Measurements from ENCODE around the gene CAVIN2. TPM values are rescaled to one million over a fixed set of nuclear protein-coding genes. Genes with fewer than 3 reads are reported as not detected.
A peak's percentile ranks its signal among the peaks of the same experiment; 100 is the strongest.

The CAVIN2 gene
- total and polyA plus RNA-seq, 12 donors = 11.9 to 41.9 (median 26.3) TPM

DNA sequence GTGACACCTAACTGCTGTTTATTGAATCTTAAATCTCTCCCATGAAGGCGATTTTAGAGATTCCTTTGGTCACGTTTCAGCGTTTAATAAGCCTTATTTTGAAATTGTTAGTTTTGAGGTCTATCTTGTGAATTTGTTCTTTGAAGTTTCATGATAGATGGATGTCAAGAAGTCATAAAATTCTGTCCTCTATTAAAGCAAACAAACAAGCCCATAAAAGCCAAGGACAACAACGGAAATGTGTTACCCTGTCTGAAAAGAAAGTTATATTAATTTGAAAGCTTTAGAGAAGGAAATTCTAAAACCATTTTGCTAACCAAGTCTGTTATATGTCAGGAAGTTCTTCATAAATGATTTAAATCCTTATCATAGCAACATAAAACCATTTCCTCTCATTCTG lies 7.0 kb upstream of the CAVIN2 start:
- no peak for DNase-seq
- peak overlapping the region in 2 of 5 donors; percentile 11 to 18 for H3K27ac ChIP-seq
- peaks cover 4% of the 10 kb centered on the region for H3K27me3 ChIP-seq
- intact Hi-C loops (cut with DNase I) = no loop called here
- TF ChIP-seq POLR2A (IDR thresholded peaks at IDR 0.05) (no peak), CTCF (IDR thresholded peaks at IDR 0.05) (no peak)
- no peaks in the 10 kb centered on the region for H3K36me3 ChIP-seq (replicated peaks in 1 of 2)
- H3K4me3 ChIP-seq = no peak overlapping the region
- 24 to 29% (median 27%) methylated on average over 4 of the region's 4 CpGs for WGBS, 4 donors
- no peaks in the 10 kb centered on the region for H3K9me3 ChIP-seq (replicated peaks in 1 of 3)
- peaks cover 0 to 18% of the 10 kb centered on the region in 2 donors for H3K4me1 ChIP-seq (replicated peaks in 1 of 2)

- H3K9me3 ChIP-seq (replicated peaks in 1 of 3) = no peaks in the 10 kb centered on the region
- H3K4me3 ChIP-seq = no peak overlapping the region
- no peak for DNase-seq
- peaks cover 0 to 24% of the 10 kb centered on the region in 2 donors for H3K4me1 ChIP-seq (replicated peaks in 1 of 2)
- H3K27me3 ChIP-seq = peaks cover 4% of the 10 kb centered on the region
- WGBS, 4 donors = 78 to 90% (median 88%) methylated on average over 5 of the region's 5 CpGs
- TF ChIP-seq CTCF (IDR thresholded peaks at IDR 0.05) = no peak
- TF ChIP-seq POLR2A (IDR thresholded peaks at IDR 0.05) = no peak
- no peaks in the 10 kb centered on the region for H3K36me3 ChIP-seq (replicated peaks in 1 of 2)
- H3K27ac ChIP-seq = no peak overlapping the region
- intact Hi-C loops (cut with DNase I) = no loop called here
Observed at GRCh38 chr2:191851158-191851557, 4.3 kb upstream of the CAVIN2 start.

DNA sequence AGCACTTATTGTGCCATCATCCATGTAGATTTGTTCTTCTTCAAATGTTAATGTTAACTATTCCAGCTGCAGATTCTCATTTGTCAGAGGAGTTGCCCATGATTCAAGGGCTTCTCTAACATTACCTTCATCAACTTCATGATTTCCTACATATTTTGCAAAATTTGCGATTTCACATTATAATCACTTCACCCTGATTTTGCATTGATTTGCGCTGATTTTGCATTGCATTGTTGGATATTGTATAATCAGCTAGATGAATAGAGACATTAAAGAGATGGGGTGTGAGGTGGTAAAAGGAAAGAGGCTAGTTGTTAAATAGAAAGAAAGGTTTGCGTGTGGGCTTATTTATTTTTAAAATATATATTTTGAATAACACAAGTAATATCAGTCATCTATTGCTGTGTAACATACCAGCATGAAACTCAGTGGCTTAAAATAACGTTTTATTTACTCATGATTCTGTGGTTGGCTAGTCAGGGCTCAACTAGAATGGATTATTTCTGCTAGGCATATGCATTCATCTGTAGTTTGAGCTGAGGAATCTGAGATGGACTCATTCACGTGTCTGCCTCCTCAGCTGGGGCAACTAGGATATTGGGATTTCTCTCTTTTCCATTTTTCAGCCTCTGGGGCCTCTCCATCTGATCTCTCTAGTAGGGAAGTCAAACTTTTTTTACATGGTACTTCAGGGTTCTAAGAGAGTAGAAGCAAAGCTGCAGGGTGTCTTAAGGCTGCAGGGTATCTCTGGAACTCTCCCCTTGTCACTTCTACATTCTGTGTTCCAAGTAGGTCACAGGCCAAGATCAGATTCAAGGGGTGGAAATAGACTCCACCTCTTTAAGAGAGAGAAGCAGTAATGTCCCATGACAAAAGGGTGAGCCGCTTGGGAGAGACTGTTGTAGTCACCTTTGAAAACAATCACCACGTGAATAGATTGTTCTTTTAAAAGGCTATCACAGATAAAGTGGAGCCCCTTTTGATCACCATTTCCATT lies 2.2 kb upstream of the CAVIN2 start:
- H3K27ac ChIP-seq = no peak overlapping the region
- no peak for TF ChIP-seq POLR2A (IDR thresholded peaks at IDR 0.05)
- no peak overlapping the region for H3K4me3 ChIP-seq

GRCh38 chr2:191847764-191848163 lies 876 bp upstream of the CAVIN2 start:
- no peak overlapping the region for H3K4me3 ChIP-seq
- DNase-seq = no peak
- peaks cover 4% of the 10 kb centered on the region for H3K27me3 ChIP-seq
- intact Hi-C loops (cut with DNase I) = no loop called here
- TF ChIP-seq CTCF (IDR thresholded peaks at IDR 0.05) = no peak
- TF ChIP-seq POLR2A (IDR thresholded peaks at IDR 0.05) = no peak
- H3K9me3 ChIP-seq (replicated peaks in 1 of 3) = no peaks in the 10 kb centered on the region
- 51 to 67% (median 58%) methylated on average over 4 of the region's 4 CpGs for WGBS, 4 donors
- H3K36me3 ChIP-seq (replicated peaks in 1 of 2) = no peaks in the 10 kb centered on the region
- H3K4me1 ChIP-seq (replicated peaks in 1 of 2) = peaks cover 0 to 5% of the 10 kb centered on the region in 2 donors
- peak overlapping the region in 1 of 5 donors; percentile 83 for H3K27ac ChIP-seq

More for the DNA sequence above, 2.2 kb upstream of the CAVIN2 start:
- no peaks in the 10 kb centered on the region for H3K9me3 ChIP-seq (replicated peaks in 1 of 3)
- peaks cover 0 to 11% of the 10 kb centered on the region in 2 donors for H3K4me1 ChIP-seq (replicated peaks in 1 of 2)
- H3K27me3 ChIP-seq = peaks cover 4% of the 10 kb centered on the region
- no peak for DNase-seq
- intact Hi-C loops (cut with DNase I) = no loop called here
- no peaks in the 10 kb centered on the region for H3K36me3 ChIP-seq (replicated peaks in 1 of 2)
- WGBS, 4 donors = 85 to 87% (median 87%) methylated on average over 7 of the region's 7 CpGs
